Measurements from ENCODE around the gene MAN2B2.

- TF ChIP-seq CTCF (IDR thresholded peaks at IDR 0.05), result no peak
- TF ChIP-seq POLR2A (IDR thresholded peaks at IDR 0.05), result no peak
Measured at GRCh38 chr4:6614701-6615230, 39.8 kb downstream of the MAN2B2 start.
